H9 (cell line): ENCODE results near the gene RAP1GAP2. TPM values are rescaled to one million over a fixed set of nuclear protein-coding genes. Genes with fewer than 3 reads are reported as not detected.

ENCODE experiments used
- DNase-seq: peaks from one replicate; pipeline ENCODE4 v3.0.0-alpha.2; 2017
- H2AFZ ChIP-seq: one replicate; pipeline ENCODE4 v1.6.1; 2013; ENCODE audit warnings: mild to moderate bottlenecking, low read length, control low read depth, moderate library complexity
- H2AK5ac ChIP-seq: 2 replicates; pipeline ENCODE4 v1.6.1; 2013; ENCODE audit warnings: low read length, control low read depth, mixed read lengths; ENCODE audit not compliant: insufficient read length
- H2BK120ac ChIP-seq: one replicate; pipeline ENCODE4 v1.6.1; 2013; ENCODE audit warnings: low read depth, mild to moderate bottlenecking, low read length, control low read depth, inconsistent platforms; ENCODE audit not compliant: poor library complexity, severe bottlenecking
- H2BK12ac ChIP-seq: 2 replicates; pipeline ENCODE4 v1.6.1; 2013; ENCODE audit warnings: low read length, control low read depth, mixed read lengths, low read depth; ENCODE audit not compliant: insufficient read length
- H2BK15ac ChIP-seq: 2 replicates; pipeline ENCODE4 v1.6.1; 2013; ENCODE audit warnings: low read depth, low read length, control low read depth
- H2BK20ac ChIP-seq: one replicate; pipeline ENCODE4 v1.6.1; 2013; ENCODE audit warnings: low read depth, mild to moderate bottlenecking, low read length, control low read depth, inconsistent platforms; ENCODE audit not compliant: poor library complexity, severe bottlenecking
- H2BK5ac ChIP-seq: 2 replicates; pipeline ENCODE4 v1.6.1; 2013; ENCODE audit warnings: low read length, control low read depth, mixed read lengths; ENCODE audit not compliant: insufficient read length
- H3K14ac ChIP-seq: 2 replicates; pipeline ENCODE4 v1.6.1; 2013; ENCODE audit warnings: low read length, control low read depth; ENCODE audit not compliant: insufficient read depth
- H3K18ac ChIP-seq: 2 replicates; pipeline ENCODE4 v1.6.1; 2013; ENCODE audit warnings: low read depth, mild to moderate bottlenecking, mixed read lengths, low read length, control low read depth; ENCODE audit not compliant: insufficient read length
- H3K23ac ChIP-seq: 2 replicates; pipeline ENCODE4 v1.6.1; 2013; ENCODE audit warnings: low read length, control low read depth, mixed read lengths, low read depth; ENCODE audit not compliant: insufficient read length
- H3K23me2 ChIP-seq: 2 replicates; pipeline ENCODE4 v1.6.1; 2013; ENCODE audit warnings: low read depth, mild to moderate bottlenecking, mixed read lengths, low read length, control low read depth; ENCODE audit not compliant: insufficient read length, poor library complexity, severe bottlenecking
- H3K27ac ChIP-seq: 2 replicates; pipeline ENCODE4 v1.5.1; 2013; ENCODE audit warnings: low read length, control low read depth, mixed read lengths, low read depth; ENCODE audit not compliant: insufficient read length
- H3K27me3 ChIP-seq: 2 replicates; pipeline ENCODE4 v1.6.1; 2013; ENCODE audit warnings: low read length, control low read depth, inconsistent platforms; ENCODE audit not compliant: insufficient read depth
- H3K4ac ChIP-seq: 2 replicates; pipeline ENCODE4 v1.6.1; 2013; ENCODE audit warnings: low read depth, mild to moderate bottlenecking, control low read depth, inconsistent platforms, low read length, moderate library complexity
- H3K4me1 ChIP-seq: 2 replicates; pipeline ENCODE4 v1.6.1; 2013; ENCODE audit warnings: low read length, control low read depth, inconsistent platforms; ENCODE audit not compliant: insufficient read depth
- H3K4me2 ChIP-seq: 2 replicates; pipeline ENCODE4 v1.6.1; 2013; ENCODE audit warnings: low read length, control low read depth, mixed read lengths; ENCODE audit not compliant: insufficient read length, insufficient read depth
- H3K56ac ChIP-seq: 2 replicates; pipeline ENCODE4 v1.6.1; 2013; ENCODE audit warnings: low read depth, mild to moderate bottlenecking, mixed read lengths, low read length, control low read depth; ENCODE audit not compliant: insufficient read length
- H3K79me1 ChIP-seq: 2 replicates; pipeline ENCODE4 v1.6.1; 2013; ENCODE audit warnings: low read depth, mild to moderate bottlenecking, moderate library complexity, low read length, control low read depth, inconsistent platforms; ENCODE audit not compliant: insufficient read depth, poor library complexity, severe bottlenecking
- H3K79me2 ChIP-seq: 2 replicates; pipeline ENCODE4 v1.6.1; 2013; ENCODE audit warnings: low read length, control low read depth, inconsistent platforms; ENCODE audit not compliant: insufficient read depth
- H3K9ac ChIP-seq: 2 replicates; pipeline ENCODE4 v1.6.1; 2013; ENCODE audit warnings: low read length, control low read depth, mixed read lengths; ENCODE audit not compliant: insufficient read length; ENCODE audit errors: extremely low read depth
- H3K9me3 ChIP-seq: one replicate; pipeline ENCODE4 v1.6.1; 2013; ENCODE audit warnings: low read depth, low read length, inconsistent platforms; ENCODE audit not compliant: control insufficient read depth
- H3T11ph ChIP-seq: one replicate; pipeline ENCODE4 v1.6.1; 2013; ENCODE audit warnings: mild to moderate bottlenecking, low read length, control low read depth, inconsistent platforms
- H4K20me1 ChIP-seq: one replicate; pipeline ENCODE4 v1.6.1; 2013; ENCODE audit not compliant: control insufficient read depth, insufficient read length, insufficient read depth
- H4K5ac ChIP-seq: 2 replicates; pipeline ENCODE4 v1.6.1; 2013; ENCODE audit warnings: low read depth, mild to moderate bottlenecking, mixed read lengths, low read length, control low read depth; ENCODE audit not compliant: insufficient read length
- H4K8ac ChIP-seq: replicated peaks from 2 replicates; pipeline ENCODE4 v1.6.1; 2013; ENCODE audit warnings: low read length, control low read depth, mixed read lengths, low read depth; ENCODE audit not compliant: insufficient read length
- H4K91ac ChIP-seq: 2 replicates; pipeline ENCODE4 v1.6.1; 2013; ENCODE audit warnings: low read depth, mild to moderate bottlenecking, moderate library complexity, mixed read lengths, low read length, control low read depth; ENCODE audit not compliant: insufficient read length
- H3K27ac Mint-ChIP-seq, 3 experiments: 2 replicates in 2 of 3; 3 replicates in 1 of 3; pipeline ENCODE4 v1.8.0; 2020 to 2021; ENCODE audit warnings: mixed read lengths in 3 of 3, mild to moderate bottlenecking in 1 of 3, moderate library complexity in 1 of 3
- H3K27me3 Mint-ChIP-seq: 2 replicates; pipeline ENCODE4 v1.8.0; 2021; ENCODE audit warnings: low read depth, mild to moderate bottlenecking, moderate library complexity, mixed read lengths
- H3K36me3 Mint-ChIP-seq, 3 experiments: 2 replicates in 2 of 3; 3 replicates in 1 of 3; pipeline ENCODE4 v1.8.0; 2020 to 2021; ENCODE audit warnings: low read depth in 3 of 3, mixed read lengths in 3 of 3; ENCODE audit not compliant: insufficient read depth in 1 of 3
- H3K4me1 Mint-ChIP-seq, 2 experiments: 2 replicates each; pipeline ENCODE4 v1.8.0; 2020; ENCODE audit warnings: mixed read lengths in 2 of 2
- H3K4me3 Mint-ChIP-seq, 2 experiments: 2 replicates in 1 of 2; 3 replicates in 1 of 2; pipeline ENCODE4 v1.8.0; 2020 to 2021; ENCODE audit warnings: mild to moderate bottlenecking in 2 of 2, mixed read lengths in 2 of 2, moderate library complexity in 1 of 2
- H3K9me3 Mint-ChIP-seq, 2 experiments: 2 replicates in 1 of 2; 3 replicates in 1 of 2; pipeline ENCODE4 v1.8.0; 2020; ENCODE audit warnings: mild to moderate bottlenecking in 2 of 2, mixed read lengths in 2 of 2, moderate library complexity in 1 of 2
- WGBS: extraction: QIAGEN DNeasy Blood & Tissue Kit; methylation state at CpG from one replicate; pipeline ENCODE4 v1.1.7; 2013; ENCODE audit warnings: missing lambda C conversion rate, low lambda C conversion rate, mixed read lengths; ENCODE audit not compliant: insufficient read length; ENCODE audit errors: extremely low coverage; 5-methylcytosine and 5-hydroxymethylcytosine counted together
- total RNA-seq: library from RNA; stranded (reverse); gene quantifications from 2 replicates; pipeline ENCODE4 v1.2.1, GENCODE V29; 2021
- TF ChIP-seq, protein P1 (sequence below): fragments of 200-600 bp; sonication (generic); conservative IDR thresholded peaks from 3 replicates; pipeline ENCODE4 v1.8.0; 2021; ENCODE audit warnings: antibody characterized with exemption, mild to moderate bottlenecking

RAP1GAP2 gene
- total RNA-seq, 1 experiment from 2014 or later: 33.8 TPM

DNA sequence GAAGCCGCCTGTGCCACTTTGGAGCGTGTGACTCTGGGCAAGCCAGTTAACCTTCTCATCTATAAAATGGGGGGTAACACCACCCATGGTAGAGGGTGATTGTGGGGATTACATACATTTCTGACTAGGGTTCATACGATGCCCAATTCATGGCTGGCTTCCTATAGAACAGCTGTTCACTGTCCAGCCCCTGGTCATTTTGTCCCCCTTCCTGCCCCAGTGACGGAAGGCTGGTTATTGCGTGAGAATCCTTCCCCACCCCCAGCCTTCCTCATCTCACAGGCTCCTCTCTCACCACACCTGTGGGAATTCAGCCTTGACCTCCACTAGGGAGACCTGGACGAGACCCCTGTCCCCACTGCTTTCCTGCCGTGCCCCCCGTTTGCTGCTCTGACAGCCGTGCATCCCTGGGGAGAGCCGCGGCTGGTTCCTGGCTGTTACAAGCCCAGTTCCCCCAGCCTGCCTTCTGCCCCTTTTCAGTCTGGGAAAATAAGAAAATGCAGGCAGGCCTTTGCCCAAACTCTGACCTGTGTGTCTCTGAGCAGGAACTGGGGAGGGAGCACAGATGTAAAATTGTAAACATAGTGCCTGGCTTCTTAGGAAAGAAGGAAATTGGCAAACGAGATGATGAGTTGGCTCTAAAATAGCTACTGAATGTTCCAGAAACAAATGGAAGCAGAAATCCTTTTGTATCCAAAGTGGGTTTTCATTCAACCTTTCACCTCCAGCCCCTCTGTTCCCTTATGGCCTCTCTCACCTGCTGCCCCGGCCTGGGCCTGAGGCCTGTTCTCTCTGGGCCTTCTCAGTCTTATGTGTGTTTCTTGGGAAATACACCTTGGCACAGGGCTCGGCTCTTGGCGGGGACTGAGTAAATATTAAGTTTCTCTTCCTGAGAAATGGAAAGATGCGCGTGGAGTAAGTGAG, 199.9 kb downstream of the RAP1GAP2 start:
- H3K79me2 ChIP-seq: no peaks in the 10 kb centered on the region
- no peak overlapping the region for H3K9ac ChIP-seq
- Mint-ChIP-seq H3K4me3 (no peak overlapping the region; a peak in 1 of 5 replicates), H3K4me1 (peaks cover 0 to 3% of the 10 kb centered on the region in 2 experiments; a peak in 1 of 4 replicates), H3K9me3 (no peaks in the 10 kb centered on the region; a peak in 1 of 5 replicates), H3K27ac (peak overlapping the region; percentile 42 to 91 (median 79); a peak in 4 of 7 replicates), H3K36me3 (peaks cover 3 to 42% (median 34%) of the 10 kb centered on the region in 3 experiments), H3K27me3 (no peaks in the 10 kb centered on the region)
- no peak overlapping the region for H2AFZ ChIP-seq
- H4K91ac ChIP-seq: no peak overlapping the region
- no peak overlapping the region for H3T11ph ChIP-seq
- H3K79me1 ChIP-seq: no peaks in the 10 kb centered on the region
- H2AK5ac ChIP-seq: no peak overlapping the region
- TF ChIP-seq, protein P1, sequence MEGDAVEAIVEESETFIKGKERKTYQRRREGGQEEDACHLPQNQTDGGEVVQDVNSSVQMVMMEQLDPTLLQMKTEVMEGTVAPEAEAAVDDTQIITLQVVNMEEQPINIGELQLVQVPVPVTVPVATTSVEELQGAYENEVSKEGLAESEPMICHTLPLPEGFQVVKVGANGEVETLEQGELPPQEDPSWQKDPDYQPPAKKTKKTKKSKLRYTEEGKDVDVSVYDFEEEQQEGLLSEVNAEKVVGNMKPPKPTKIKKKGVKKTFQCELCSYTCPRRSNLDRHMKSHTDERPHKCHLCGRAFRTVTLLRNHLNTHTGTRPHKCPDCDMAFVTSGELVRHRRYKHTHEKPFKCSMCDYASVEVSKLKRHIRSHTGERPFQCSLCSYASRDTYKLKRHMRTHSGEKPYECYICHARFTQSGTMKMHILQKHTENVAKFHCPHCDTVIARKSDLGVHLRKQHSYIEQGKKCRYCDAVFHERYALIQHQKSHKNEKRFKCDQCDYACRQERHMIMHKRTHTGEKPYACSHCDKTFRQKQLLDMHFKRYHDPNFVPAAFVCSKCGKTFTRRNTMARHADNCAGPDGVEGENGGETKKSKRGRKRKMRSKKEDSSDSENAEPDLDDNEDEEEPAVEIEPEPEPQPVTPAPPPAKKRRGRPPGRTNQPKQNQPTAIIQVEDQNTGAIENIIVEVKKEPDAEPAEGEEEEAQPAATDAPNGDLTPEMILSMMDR: no peak
- H3K4me1 ChIP-seq: no peaks in the 10 kb centered on the region
- no peak overlapping the region for H3K14ac ChIP-seq
- no CpG with 5 or more reads among the region's 17 CpGs for WGBS
- no peak overlapping the region for H3K27ac ChIP-seq
- H3K56ac ChIP-seq: no peak overlapping the region
- no peak overlapping the region for H3K18ac ChIP-seq
- no peak overlapping the region for H3K4me2 ChIP-seq
- no peak overlapping the region for H2BK20ac ChIP-seq
- H2BK5ac ChIP-seq: no peak overlapping the region
- no peak overlapping the region for H4K8ac ChIP-seq
- H3K4ac ChIP-seq: no peak overlapping the region
- no peak overlapping the region for H2BK15ac ChIP-seq
- no peak overlapping the region for H3K23ac ChIP-seq
- H4K20me1 ChIP-seq: no peaks in the 10 kb centered on the region
- no peaks in the 10 kb centered on the region for H3K9me3 ChIP-seq
- no peak overlapping the region for H2BK120ac ChIP-seq
- H4K5ac ChIP-seq: no peak overlapping the region
- no peaks in the 10 kb centered on the region for H3K27me3 ChIP-seq
- H3K23me2 ChIP-seq: no peaks in the 10 kb centered on the region
- DNase-seq: no peak
- H2BK12ac ChIP-seq: no peak overlapping the region
